Stimulated activated CD4-positive, alpha-beta T cell treated with anti-CD3 and anti-CD28 coated beads, TNF-alpha, amount 100 ng/mL, for 48 hours (primary cell): ENCODE results near the gene PRR5.

Experiments used
- DNase-seq, 3 donors: peaks; one replicate each; pipeline ENCODE4 v3.0.0-alpha.2; 2020; ENCODE audit warnings: low read depth in 3 of 3

The PRR5 gene

GRCh38 chr22:44714703-44715350, 12.8 kb downstream of the PRR5 start:
- DNase-seq, result no peak

GRCh38 chr22:44718418-44718817, 16.4 kb downstream of the PRR5 start:
- DNase-seq, result no peak

GRCh38 chr22:44719586-44720368, 17.8 kb downstream of the PRR5 start:
- no peak for DNase-seq

GRCh38 chr22:44721213-44721612, 19.2 kb downstream of the PRR5 start:
- no peak for DNase-seq

GRCh38 chr22:44722611-44723010, 20.6 kb downstream of the PRR5 start:
- DNase-seq, result no peak

- DNase-seq, result no peak
Observed at GRCh38 chr22:44723801-44724200, 21.8 kb downstream of the PRR5 start.

GRCh38 chr22:44724416-44724815, 22.4 kb downstream of the PRR5 start:
- DNase-seq, result no peak

- DNase-seq, result no peak
Observed at GRCh38 chr22:44724859-44725258, 22.9 kb downstream of the PRR5 start.

- no peak for DNase-seq
Observed at GRCh38 chr22:44726439-44726838, 24.4 kb downstream of the PRR5 start.

- DNase-seq, result no peak
Observed at GRCh38 chr22:44727148-44727547, 25.1 kb downstream of the PRR5 start.

- DNase-seq, result no peak
Observed at GRCh38 chr22:44727709-44728108, 25.7 kb downstream of the PRR5 start.

- DNase-seq, result no peak
Observed at GRCh38 chr22:44728761-44729324, 26.8 kb downstream of the PRR5 start.

GRCh38 chr22:44729391-44730021, 27.5 kb downstream of the PRR5 start:
- no peak for DNase-seq

- DNase-seq, result no peak
Observed at GRCh38 chr22:44730022-44730393, 28.0 kb downstream of the PRR5 start.

GRCh38 chr22:44730490-44731356, 28.7 kb downstream of the PRR5 start:
- no peak for DNase-seq

GRCh38 chr22:44731357-44731970, 29.5 kb downstream of the PRR5 start:
- no peak for DNase-seq

GRCh38 chr22:44732017-44732561, 30.1 kb downstream of the PRR5 start:
- no peak for DNase-seq

- DNase-seq, result no peak
Observed at GRCh38 chr22:44732661-44733060, 30.7 kb downstream of the PRR5 start.

GRCh38 chr22:44733426-44734106, 31.6 kb downstream of the PRR5 start:
- no peak for DNase-seq

- no peak for DNase-seq
Observed at GRCh38 chr22:44734278-44734677, 32.3 kb downstream of the PRR5 start.
